ENCODE data around the gene ISM1. TPM values are rescaled to one million over a fixed set of nuclear protein-coding genes. Genes with fewer than 3 reads are reported as not detected.

ISM1 gene
- total RNA-seq = 0.99 TPM

DNA sequence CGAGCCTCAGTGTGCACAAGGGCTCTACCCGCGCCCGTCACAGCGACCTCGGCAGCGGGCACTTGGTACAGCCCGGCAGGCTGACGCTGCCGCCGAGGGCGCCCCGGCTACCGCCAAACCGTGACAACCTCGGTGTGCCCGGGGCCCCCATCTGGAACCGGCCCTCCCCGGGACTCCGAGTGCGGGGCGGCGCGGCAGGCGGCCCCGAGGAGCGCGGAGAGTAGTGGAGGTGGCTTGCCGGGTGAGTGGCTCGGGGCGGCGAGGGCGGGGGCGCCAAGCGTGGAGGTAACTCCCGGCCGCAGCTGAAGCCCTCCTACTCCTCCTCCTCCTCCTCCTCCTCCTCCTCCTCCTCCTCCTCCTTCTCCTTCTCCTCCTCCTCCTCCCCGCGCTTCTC lies at the start of gene ISM1:
Gene ISM1, plus strand, starts transcription at position 371 of the 394 bp plus-strand sequence. CDS start 503 bp downstream, outside the sequence.

Other genes starting within 250 kb of the ISM1 start
- 14.1 TPM for gene SPTLC3, start 212.3 kb upstream of the ISM1 start, total RNA-seq

All from camera-type eye (tissue), 1 donor.